IMR-90 (cell line): ENCODE measurements around the gene THOC6. TPM values are rescaled to one million over a fixed set of nuclear protein-coding genes. Genes with fewer than 3 reads are reported as not detected.

Experiments
- ATAC-seq: fragments of 200-7000 bp; cut with Tn5 transposase; 2 replicates; pipeline ENCODE4 v1.9.1; 2020; ENCODE audit warnings: low read depth, mild to moderate bottlenecking, moderate library complexity
- BruUV-seq: library from RNA; stranded (reverse); fragments of 400-500 nt; replicated peaks from 2 replicates; lab custom pipeline; 2021; lab: Mats Ljungman, UMichigan
- CTCF ChIA-PET: fragments of 300-600 bp; formaldehyde crosslinking; extraction: SDS; loops from one replicate; lab custom pipeline; 2021; ENCODE audit warnings: antibody characterized with exemption; lab: Yijun Ruan, JAX
- POLR2A ChIA-PET: fragments of 300-600 bp; sonication (Branson Sonifier 250); formaldehyde crosslinking; loops from one replicate; lab custom pipeline; 2022; ENCODE audit warnings: antibody characterized with exemption; ENCODE audit not compliant: unreplicated experiment; lab: Charles Lee
- DNase-seq: peaks from one replicate; pipeline ENCODE4 v3.0.0; 2013
- H2AFZ ChIP-seq: replicated peaks from 2 replicates; pipeline ENCODE3; 2013; ENCODE audit warnings: low read length, mild to moderate bottlenecking; ENCODE audit not compliant: poor library complexity
- H2AK5ac ChIP-seq: 2 replicates; pipeline ENCODE4 v1.6.1; 2013; ENCODE audit warnings: low read depth, low read length, inconsistent platforms
- H2AK9ac ChIP-seq: replicated peaks from 2 replicates; pipeline ENCODE3; 2013; ENCODE audit warnings: mild to moderate bottlenecking, low read depth, low read length, moderate library complexity; ENCODE audit not compliant: poor library complexity
- H2BK120ac ChIP-seq: 2 replicates; pipeline ENCODE4 v1.6.1; 2013; ENCODE audit warnings: low read depth, low read length, inconsistent platforms
- H2BK15ac ChIP-seq: 3 replicates; pipeline ENCODE4 v1.6.1; 2013; ENCODE audit warnings: low read depth, low read length, inconsistent platforms
- H2BK20ac ChIP-seq: 2 replicates; pipeline ENCODE4 v1.6.1; 2013; ENCODE audit warnings: low read depth, mild to moderate bottlenecking, inconsistent platforms, low read length, moderate library complexity
- H2BK5ac ChIP-seq: 2 replicates; pipeline ENCODE4 v1.6.1; 2013; ENCODE audit warnings: mild to moderate bottlenecking, low read depth, low read length, inconsistent platforms; ENCODE audit not compliant: poor library complexity, severe bottlenecking
- H3K14ac ChIP-seq: replicated peaks from 2 replicates; pipeline ENCODE4 v1.6.1; 2013; ENCODE audit warnings: low read depth, low read length, inconsistent platforms
- H3K18ac ChIP-seq: 2 replicates; pipeline ENCODE4 v1.6.1; 2013; ENCODE audit warnings: low read depth, low read length, control low read depth
- H3K23ac ChIP-seq: 2 replicates; pipeline ENCODE4 v1.6.1; 2013; ENCODE audit warnings: low read depth, low read length, inconsistent platforms
- H3K27ac ChIP-seq: 2 replicates; pipeline ENCODE4 v1.5.1; 2013; ENCODE audit warnings: mild to moderate bottlenecking, control low read depth, low read length; ENCODE audit not compliant: insufficient read depth
- H3K27me3 ChIP-seq: 2 replicates; pipeline ENCODE4 v1.6.1; 2013; ENCODE audit warnings: low read length; ENCODE audit not compliant: control insufficient read depth, insufficient read depth
- H3K36me3 ChIP-seq: 2 replicates; pipeline ENCODE4 v1.6.1; 2013; ENCODE audit warnings: low read length, mixed read lengths; ENCODE audit not compliant: control insufficient read depth, insufficient read depth
- H3K4ac ChIP-seq: 2 replicates; pipeline ENCODE4 v1.6.1; 2013; ENCODE audit warnings: low read depth, low read length, inconsistent platforms
- H3K4me1 ChIP-seq: 2 replicates; pipeline ENCODE4 v1.6.1; 2013; ENCODE audit warnings: low read length, mixed read lengths; ENCODE audit not compliant: control insufficient read depth, insufficient read depth
- H3K4me2 ChIP-seq: 2 replicates; pipeline ENCODE4 v1.6.1; 2013; ENCODE audit warnings: low read depth, mild to moderate bottlenecking, control low read depth, low read length, moderate library complexity
- H3K4me3 ChIP-seq: 2 replicates; pipeline ENCODE4 v1.5.1; 2013; ENCODE audit warnings: low read depth, mild to moderate bottlenecking, control low read depth, low read length, moderate library complexity; ENCODE audit not compliant: insufficient read depth
- H3K56ac ChIP-seq: 2 replicates; pipeline ENCODE4 v1.6.1; 2013; ENCODE audit warnings: low read length, inconsistent platforms; ENCODE audit not compliant: insufficient read depth; ENCODE audit errors: extremely low read depth
- H3K79me1 ChIP-seq, 2 experiments: 2 replicates each; pipeline ENCODE4 v1.6.1; 2013; ENCODE audit warnings: low read length in 2 of 2, inconsistent platforms in 1 of 2, low read depth in 1 of 2
- H3K9ac ChIP-seq: 2 replicates; pipeline ENCODE4 v1.6.1; 2013; ENCODE audit warnings: low read depth, low read length, control low read depth
- H3K9me1 ChIP-seq: 2 replicates; pipeline ENCODE4 v1.6.1; 2013; ENCODE audit warnings: low read length, inconsistent platforms; ENCODE audit not compliant: insufficient read depth
- H3K9me3 ChIP-seq: 2 replicates; pipeline ENCODE4 v1.6.1; 2013; ENCODE audit warnings: low read length; ENCODE audit not compliant: control insufficient read depth, insufficient read depth
- H4K20me1 ChIP-seq: 2 replicates; pipeline ENCODE4 v1.6.1; 2013; ENCODE audit warnings: low read length, inconsistent platforms; ENCODE audit not compliant: insufficient read depth
- H4K5ac ChIP-seq: 2 replicates; pipeline ENCODE4 v1.6.1; 2013; ENCODE audit warnings: mild to moderate bottlenecking, low read depth, low read length, control low read depth
- H4K8ac ChIP-seq, 2 experiments: 2 replicates each; pipeline ENCODE4 v1.6.1; 2013; ENCODE audit warnings: low read depth in 2 of 2, low read length in 2 of 2, control low read depth in 1 of 2, inconsistent platforms in 1 of 2
- H4K91ac ChIP-seq: 2 replicates; pipeline ENCODE4 v1.6.1; 2013; ENCODE audit warnings: low read depth, low read length, inconsistent platforms; ENCODE audit not compliant: insufficient read depth
- CEBPB ChIP-seq: IDR thresholded peaks from 2 replicates; pipeline ENCODE4 v1.6.1; 2012; ENCODE audit warnings: low read depth, low read length, improper control_type of control experiment
- RAD21 ChIP-seq: IDR thresholded peaks from 2 replicates; pipeline ENCODE4 v1.6.1; 2012; ENCODE audit warnings: low read length, improper control_type of control experiment
- WGBS, 2 experiments: methylation state at CpG; one replicate each; pipeline versions ENCODE4 v1.1.5 to v1.1.7; 2013; ENCODE audit warnings: missing lambda C conversion rate in 2 of 2; ENCODE audit not compliant: insufficient read length in 1 of 2; ENCODE audit errors: extremely low coverage in 2 of 2; 5-methylcytosine and 5-hydroxymethylcytosine counted together
- dilution Hi-C: fragments of 300-500 bp; cut with HindIII; formaldehyde crosslinking; loops from one replicate; pipeline ENCODE4 v1.14.3; 2018; ENCODE audit warnings: low sequenced_read_pairs; ENCODE audit not compliant: unreplicated experiment
- in situ Hi-C: fragments of 300-500 bp; cut with MboI; formaldehyde crosslinking; loops from 3 replicates; pipeline ENCODE4 v1.14.3; 2019; ENCODE audit warnings: low sequenced_read_pairs, inconsistent platforms, mixed read lengths
- intact Hi-C: fragments of 100-400 bp; cut with micrococcal nuclease; formaldehyde crosslinking; loops from 2 replicates; pipeline ENCODE4 v1.10.0; 2022
- polyA plus RNA-seq, 3 experiments: library from polyadenylated mRNA; depleted of rRNA; stranded (reverse); fragments of >200 nt; gene quantifications; 2 replicates each; pipeline ENCODE4 v1.2.3, GENCODE V29; 2012; ENCODE audit warnings: low replicate concordance in 1 of 3
- total RNA-seq: library from RNA; depleted of rRNA; stranded (reverse); fragments of >200 nt; gene quantifications from 2 replicates; pipeline ENCODE4 v1.2.3, GENCODE V29; 2012

The THOC6 gene
- total and polyA plus RNA-seq, 2 of the 4 experiments (the other 2 are of a cell fraction), result 16.8 to 23.1 TPM

DNA sequence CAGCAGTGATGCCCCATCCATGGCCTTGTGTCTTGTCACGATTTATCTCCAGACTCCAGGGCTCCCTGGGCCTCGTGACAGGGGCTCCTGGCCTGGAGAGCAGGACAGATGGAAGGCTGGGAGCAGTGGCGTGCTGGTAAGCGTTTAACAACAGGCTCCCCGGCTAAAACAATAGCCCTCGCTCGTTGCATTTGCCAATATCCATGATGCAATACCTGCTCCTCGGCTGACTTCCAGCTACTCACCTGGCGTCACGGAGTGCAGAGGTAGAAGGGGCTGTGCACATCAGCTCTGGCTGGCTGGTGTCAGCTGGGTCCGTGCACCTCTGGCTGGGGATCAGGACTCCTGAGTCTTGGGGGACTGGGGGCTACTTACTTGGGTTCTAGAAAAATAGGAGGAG, 14.4 kb downstream of the THOC6 start:
- no peak overlapping the region for H2BK120ac ChIP-seq
- dilution Hi-C loops (no loop called here), in situ Hi-C loops (no loop called here), intact Hi-C loops (no loop called here)
- H3K4me3 ChIP-seq, result no peak overlapping the region
- no peak overlapping the region for H3K4me2 ChIP-seq
- no peak overlapping the region for H3K14ac ChIP-seq
- no peak overlapping the region for H3K9ac ChIP-seq
- H4K8ac ChIP-seq, result no peak overlapping the region
- no peaks in the 10 kb centered on the region for H3K9me3 ChIP-seq
- H3K9me1 ChIP-seq, result no peaks in the 10 kb centered on the region
- CTCF ChIA-PET, result interaction anchor here (2.3 kb wide), 1 partner anchor 10 kb away, joined by 7 read pairs; no protein-coding TSS in a partner anchor
- no peak overlapping the region for H3K56ac ChIP-seq
- H3K27me3 ChIP-seq, result peaks cover 65% of the 10 kb centered on the region
- no peaks in the 10 kb centered on the region for H3K79me1 ChIP-seq
- DNase-seq (no peak), ATAC-seq (no peak)
- no peak for TF ChIP-seq RAD21
- peak; percentile 53 for TF ChIP-seq CEBPB
- no CpG with 5 or more reads among the region's 11 CpGs for WGBS, 2 experiments
- H3K18ac ChIP-seq, result no peak overlapping the region
- no peak overlapping the region for H2BK5ac ChIP-seq
- BruUV-seq, result no TSS peak
- H2AK5ac ChIP-seq, result no peak overlapping the region
- no peak overlapping the region for H4K91ac ChIP-seq
- no peaks in the 10 kb centered on the region for H3K4me1 ChIP-seq
- H3K4ac ChIP-seq, result no peak overlapping the region
- no peak overlapping the region for H2AK9ac ChIP-seq
- no peaks in the 10 kb centered on the region for H4K20me1 ChIP-seq
- no peak overlapping the region for H4K5ac ChIP-seq
- POLR2A ChIA-PET, result no interaction called here
- no peak overlapping the region for H2BK20ac ChIP-seq
- H3K23ac ChIP-seq, result no peak overlapping the region
- H3K36me3 ChIP-seq, result no peaks in the 10 kb centered on the region
- no peak overlapping the region for H2BK15ac ChIP-seq
- H2AFZ ChIP-seq, result no peak overlapping the region
- no peak overlapping the region for H3K27ac ChIP-seq
